GM23338 (cell line): ENCODE data around the gene ME3. TPM values are rescaled to one million over a fixed set of nuclear protein-coding genes. Genes with fewer than 3 reads are reported as not detected.

Experiments
- ATAC-seq: fragments of 200-7000 bp; cut with Tn5 transposase; 3 replicates; pipeline ENCODE4 v1.9.1; 2020
- DNase-seq: peaks from one replicate; pipeline ENCODE4 v3.0.0-alpha.2; 2015; ENCODE audit warnings: low spot score
- H2AFZ ChIP-seq: fragments of 200-600 bp; sonication (generic); 2 replicates; pipeline ENCODE4 v1.8.0; 2016; ENCODE audit warnings: antibody characterized with exemption, mild to moderate bottlenecking, moderate library complexity
- H3F3A ChIP-seq: fragments of 200-600 bp; sonication (generic); replicated peaks from 2 replicates; pipeline ENCODE4 v1.8.0; 2017; ENCODE audit warnings: antibody characterized with exemption, mixed run types, low read depth
- H3K27ac ChIP-seq: fragments of 200-600 bp; sonication (generic); 2 replicates; pipeline ENCODE4 v1.6.1; 2016; ENCODE audit warnings: low read depth
- H3K27me3 ChIP-seq: fragments of 200-600 bp; sonication (generic); 2 replicates; pipeline ENCODE4 v1.8.0; 2016; ENCODE audit warnings: mild to moderate bottlenecking, mixed run types, moderate library complexity; ENCODE audit not compliant: insufficient read depth
- H3K36me3 ChIP-seq: fragments of 200-600 bp; sonication (generic); 2 replicates; pipeline ENCODE4 v1.8.0; 2016; ENCODE audit warnings: mild to moderate bottlenecking; ENCODE audit not compliant: insufficient read depth
- H3K4me1 ChIP-seq: fragments of 200-600 bp; sonication (generic); 2 replicates; pipeline ENCODE4 v1.8.0; 2016; ENCODE audit warnings: mild to moderate bottlenecking, moderate library complexity; ENCODE audit not compliant: insufficient read depth
- H3K4me2 ChIP-seq: fragments of 200-600 bp; sonication (generic); 2 replicates; pipeline ENCODE4 v1.7.1; 2017; ENCODE audit warnings: mixed run types
- H3K4me3 ChIP-seq: fragments of 200-600 bp; sonication (generic); 2 replicates; pipeline ENCODE4 v1.6.1; 2016; ENCODE audit warnings: mixed run types
- H3K79me2 ChIP-seq: fragments of 200-600 bp; sonication (generic); replicated peaks from 2 replicates; pipeline ENCODE4 v1.8.0; 2017; ENCODE audit warnings: mild to moderate bottlenecking; ENCODE audit not compliant: insufficient read depth
- H3K9me2 ChIP-seq: fragments of 200-600 bp; sonication (generic); 2 replicates; pipeline ENCODE4 v1.8.0; 2017; ENCODE audit not compliant: insufficient read depth
- H4K20me1 ChIP-seq: fragments of 200-600 bp; sonication (generic); replicated peaks from 2 replicates; pipeline ENCODE4 v1.8.0; 2017; ENCODE audit warnings: mild to moderate bottlenecking; ENCODE audit not compliant: insufficient read depth
- H3K27ac Mint-ChIP-seq: 2 replicates; pipeline ENCODE4 v1.8.0; 2020; ENCODE audit warnings: inconsistent platforms, mild to moderate bottlenecking, moderate library complexity, mixed read lengths
- H3K27me3 Mint-ChIP-seq: 3 replicates; pipeline ENCODE4 v1.8.0; 2022; ENCODE audit warnings: low read depth, mild to moderate bottlenecking, moderate library complexity, mixed read lengths, inconsistent platforms; ENCODE audit not compliant: insufficient read depth, poor library complexity
- H3K36me3 Mint-ChIP-seq: 3 replicates; pipeline ENCODE4 v1.8.0; 2021; ENCODE audit warnings: low read depth, mild to moderate bottlenecking, inconsistent platforms, moderate library complexity, mixed read lengths
- H3K4me1 Mint-ChIP-seq: 3 replicates; pipeline ENCODE4 v1.8.0; 2020; ENCODE audit warnings: mild to moderate bottlenecking, inconsistent platforms, mixed read lengths
- H3K4me3 Mint-ChIP-seq: 3 replicates; pipeline ENCODE4 v1.8.0; 2021; ENCODE audit warnings: moderate library complexity, mild to moderate bottlenecking, inconsistent platforms, mixed read lengths
- H3K9me3 Mint-ChIP-seq: 3 replicates; pipeline ENCODE4 v1.8.0; 2020; ENCODE audit warnings: moderate library complexity, mild to moderate bottlenecking, inconsistent platforms, mixed read lengths
- CREB1 ChIP-seq: fragments of 250-450 bp; sonication (Bioruptor Pico); IDR thresholded peaks from 2 replicates; pipeline ENCODE4 v1.5.0; 2020; ENCODE audit warnings: low read depth, mild to moderate bottlenecking, moderate library complexity
- EZH2 ChIP-seq: fragments of 200-600 bp; sonication (generic); IDR thresholded peaks from one replicate; pipeline ENCODE4 v1.8.0; 2017; ENCODE audit warnings: antibody characterized with exemption, mild to moderate bottlenecking, low read depth; ENCODE audit not compliant: unreplicated experiment
- EZH2phosphoT487 ChIP-seq: fragments of 200-600 bp; sonication (generic); IDR thresholded peaks from one replicate; pipeline ENCODE4 v1.8.1; 2018; ENCODE audit warnings: antibody characterized with exemption; ENCODE audit not compliant: unreplicated experiment
- JUNB ChIP-seq: IDR thresholded peaks from one replicate; pipeline ENCODE4 v1.6.1; 2016; ENCODE audit warnings: antibody characterized with exemption; ENCODE audit not compliant: unreplicated experiment
- POLR2AphosphoS5 ChIP-seq: IDR thresholded peaks from 2 replicates; pipeline ENCODE4 v1.6.1; 2016; ENCODE audit warnings: antibody characterized with exemption, low read depth
- STAT1 ChIP-seq: IDR thresholded peaks from one replicate; pipeline ENCODE4 v1.6.1; 2016; ENCODE audit warnings: antibody characterized with exemption; ENCODE audit not compliant: unreplicated experiment
- ZNF114 ChIP-seq: fragments of 250-450 bp; sonication (Bioruptor Pico); IDR thresholded peaks from 2 replicates; pipeline ENCODE4 v1.5.0; 2020; ENCODE audit warnings: mild to moderate bottlenecking, moderate library complexity
- polyA plus RNA-seq: library from polyadenylated mRNA; unstranded; fragments of >200 nt; fragmentation: Nextera tagmentation; extraction: Ambion mirVana; gene quantifications from 2 replicates; pipeline ENCODE4 v1.2.1, GENCODE V29; 2016
- total RNA-seq: library from RNA; depleted of rRNA; stranded (reverse); fragments of >200 nt; shearing (Covaris generic); gene quantifications from 2 replicates; pipeline ENCODE4 v1.2.3, GENCODE V29; 2014
- TF ChIP-seq, protein P1 (sequence below): IDR thresholded peaks from one replicate; pipeline ENCODE4 v1.6.1; 2018; ENCODE audit warnings: antibody characterized with exemption; ENCODE audit not compliant: unreplicated experiment
- TF ChIP-seq, protein P2 (sequence below): IDR thresholded peaks from 2 replicates; pipeline ENCODE4 v1.6.1; 2016; ENCODE audit warnings: antibody characterized with exemption
- TF ChIP-seq, protein P3 (sequence below): fragments of 250-450 bp; sonication (Bioruptor Pico); IDR thresholded peaks from 2 replicates; pipeline ENCODE4 v1.5.0; 2020; ENCODE audit warnings: mild to moderate bottlenecking, moderate library complexity
- TF ChIP-seq, protein P4 (sequence below), 2 experiments: fragments of 200-600 bp in 1 of 2; sonication (generic) in 1 of 2; conservative IDR thresholded peaks; 2 replicates each; pipeline versions ENCODE4 v1.5.1 to v1.6.1; 2016 to 2017; ENCODE audit warnings: antibody characterized with exemption in 2 of 2, low read depth in 2 of 2, mild to moderate bottlenecking in 2 of 2, moderate library complexity in 1 of 2

ME3 gene
- total and polyA plus RNA-seq, 2 experiments from 2014 or later, result 1.3 to 4.0 TPM

DNA sequence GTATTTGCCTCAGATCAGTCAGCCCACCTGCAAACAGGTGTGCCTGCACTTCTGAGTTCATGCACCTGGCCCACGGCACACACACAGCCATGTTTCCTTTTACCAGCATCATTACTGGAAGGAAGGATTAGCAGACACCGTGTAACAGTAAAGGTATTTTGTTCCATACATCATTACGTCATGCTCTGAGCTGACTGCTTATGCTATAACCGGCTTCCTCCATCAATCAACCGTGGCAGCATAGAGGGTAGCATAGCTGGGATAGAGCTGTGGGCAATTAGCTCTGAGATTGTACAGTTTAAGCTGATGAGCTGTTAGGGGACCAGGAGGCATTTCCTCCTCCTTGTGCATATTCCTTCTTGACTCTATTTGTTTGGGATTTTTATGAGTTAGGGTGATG lies 102.4 kb downstream of the ME3 start (continued):
- TF ChIP-seq, protein P1, sequence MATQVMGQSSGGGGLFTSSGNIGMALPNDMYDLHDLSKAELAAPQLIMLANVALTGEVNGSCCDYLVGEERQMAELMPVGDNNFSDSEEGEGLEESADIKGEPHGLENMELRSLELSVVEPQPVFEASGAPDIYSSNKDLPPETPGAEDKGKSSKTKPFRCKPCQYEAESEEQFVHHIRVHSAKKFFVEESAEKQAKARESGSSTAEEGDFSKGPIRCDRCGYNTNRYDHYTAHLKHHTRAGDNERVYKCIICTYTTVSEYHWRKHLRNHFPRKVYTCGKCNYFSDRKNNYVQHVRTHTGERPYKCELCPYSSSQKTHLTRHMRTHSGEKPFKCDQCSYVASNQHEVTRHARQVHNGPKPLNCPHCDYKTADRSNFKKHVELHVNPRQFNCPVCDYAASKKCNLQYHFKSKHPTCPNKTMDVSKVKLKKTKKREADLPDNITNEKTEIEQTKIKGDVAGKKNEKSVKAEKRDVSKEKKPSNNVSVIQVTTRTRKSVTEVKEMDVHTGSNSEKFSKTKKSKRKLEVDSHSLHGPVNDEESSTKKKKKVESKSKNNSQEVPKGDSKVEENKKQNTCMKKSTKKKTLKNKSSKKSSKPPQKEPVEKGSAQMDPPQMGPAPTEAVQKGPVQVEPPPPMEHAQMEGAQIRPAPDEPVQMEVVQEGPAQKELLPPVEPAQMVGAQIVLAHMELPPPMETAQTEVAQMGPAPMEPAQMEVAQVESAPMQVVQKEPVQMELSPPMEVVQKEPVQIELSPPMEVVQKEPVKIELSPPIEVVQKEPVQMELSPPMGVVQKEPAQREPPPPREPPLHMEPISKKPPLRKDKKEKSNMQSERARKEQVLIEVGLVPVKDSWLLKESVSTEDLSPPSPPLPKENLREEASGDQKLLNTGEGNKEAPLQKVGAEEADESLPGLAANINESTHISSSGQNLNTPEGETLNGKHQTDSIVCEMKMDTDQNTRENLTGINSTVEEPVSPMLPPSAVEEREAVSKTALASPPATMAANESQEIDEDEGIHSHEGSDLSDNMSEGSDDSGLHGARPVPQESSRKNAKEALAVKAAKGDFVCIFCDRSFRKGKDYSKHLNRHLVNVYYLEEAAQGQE, result no peak

DNA sequence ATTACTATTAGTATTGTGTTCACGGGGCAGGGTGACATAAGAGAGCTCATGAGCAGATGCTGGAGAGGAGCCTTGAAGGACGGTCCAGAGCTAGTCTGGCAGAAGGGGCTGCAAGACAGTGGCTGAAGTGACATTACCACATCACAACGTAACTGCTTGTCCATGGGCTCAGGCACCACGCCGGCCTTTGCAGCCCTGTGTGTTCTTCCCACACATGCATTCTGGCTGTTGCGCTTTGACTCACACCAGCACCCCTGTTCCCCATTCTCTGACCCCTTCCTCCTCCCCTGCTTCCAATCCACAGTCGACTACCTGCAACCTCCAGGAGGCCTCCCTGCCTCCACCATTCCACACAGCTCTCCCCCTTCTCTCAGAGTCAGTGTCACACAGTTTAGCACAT lies 103.3 kb downstream of the ME3 start:
- Mint-ChIP-seq H3K36me3 (no peaks in the 10 kb centered on the region), H3K27me3 (peaks cover 2% of the 10 kb centered on the region), H3K4me1 (peaks cover 4% of the 10 kb centered on the region; the same call in 2 of the 3 replicates), H3K27ac (no peak overlapping the region; the same call in 1 of the 2 replicates), H3K9me3 (no peaks in the 10 kb centered on the region), H3K4me3 (no peak overlapping the region)
- Histone ChIP-seq H2AFZ (no peak overlapping the region), H3K4me3 (no peak overlapping the region), H3K4me2 (no peak overlapping the region), H3K9me2 (no peaks in the 10 kb centered on the region), H3K79me2 (no peaks in the 10 kb centered on the region), H3F3A (no peaks in the 10 kb centered on the region), H3K27ac (no peak overlapping the region), H3K4me1 (no peaks in the 10 kb centered on the region), H3K36me3 (no peaks in the 10 kb centered on the region), H3K27me3 (no peaks in the 10 kb centered on the region), H4K20me1 (no peaks in the 10 kb centered on the region)
- ATAC-seq (no peak), DNase-seq (no peak)
- TF ChIP-seq EZH2phosphoT487 (no peak), CREB1 (no peak), EZH2 (no peak), POLR2AphosphoS5 (no peak), JUNB (no peak), ZNF114 (CRISPR knock-in tag) (no peak), STAT1 (no peak)
- TF ChIP-seq, protein P2, sequence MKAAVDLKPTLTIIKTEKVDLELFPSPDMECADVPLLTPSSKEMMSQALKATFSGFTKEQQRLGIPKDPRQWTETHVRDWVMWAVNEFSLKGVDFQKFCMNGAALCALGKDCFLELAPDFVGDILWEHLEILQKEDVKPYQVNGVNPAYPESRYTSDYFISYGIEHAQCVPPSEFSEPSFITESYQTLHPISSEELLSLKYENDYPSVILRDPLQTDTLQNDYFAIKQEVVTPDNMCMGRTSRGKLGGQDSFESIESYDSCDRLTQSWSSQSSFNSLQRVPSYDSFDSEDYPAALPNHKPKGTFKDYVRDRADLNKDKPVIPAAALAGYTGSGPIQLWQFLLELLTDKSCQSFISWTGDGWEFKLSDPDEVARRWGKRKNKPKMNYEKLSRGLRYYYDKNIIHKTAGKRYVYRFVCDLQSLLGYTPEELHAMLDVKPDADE, result no peak
- TF ChIP-seq, protein P3, sequence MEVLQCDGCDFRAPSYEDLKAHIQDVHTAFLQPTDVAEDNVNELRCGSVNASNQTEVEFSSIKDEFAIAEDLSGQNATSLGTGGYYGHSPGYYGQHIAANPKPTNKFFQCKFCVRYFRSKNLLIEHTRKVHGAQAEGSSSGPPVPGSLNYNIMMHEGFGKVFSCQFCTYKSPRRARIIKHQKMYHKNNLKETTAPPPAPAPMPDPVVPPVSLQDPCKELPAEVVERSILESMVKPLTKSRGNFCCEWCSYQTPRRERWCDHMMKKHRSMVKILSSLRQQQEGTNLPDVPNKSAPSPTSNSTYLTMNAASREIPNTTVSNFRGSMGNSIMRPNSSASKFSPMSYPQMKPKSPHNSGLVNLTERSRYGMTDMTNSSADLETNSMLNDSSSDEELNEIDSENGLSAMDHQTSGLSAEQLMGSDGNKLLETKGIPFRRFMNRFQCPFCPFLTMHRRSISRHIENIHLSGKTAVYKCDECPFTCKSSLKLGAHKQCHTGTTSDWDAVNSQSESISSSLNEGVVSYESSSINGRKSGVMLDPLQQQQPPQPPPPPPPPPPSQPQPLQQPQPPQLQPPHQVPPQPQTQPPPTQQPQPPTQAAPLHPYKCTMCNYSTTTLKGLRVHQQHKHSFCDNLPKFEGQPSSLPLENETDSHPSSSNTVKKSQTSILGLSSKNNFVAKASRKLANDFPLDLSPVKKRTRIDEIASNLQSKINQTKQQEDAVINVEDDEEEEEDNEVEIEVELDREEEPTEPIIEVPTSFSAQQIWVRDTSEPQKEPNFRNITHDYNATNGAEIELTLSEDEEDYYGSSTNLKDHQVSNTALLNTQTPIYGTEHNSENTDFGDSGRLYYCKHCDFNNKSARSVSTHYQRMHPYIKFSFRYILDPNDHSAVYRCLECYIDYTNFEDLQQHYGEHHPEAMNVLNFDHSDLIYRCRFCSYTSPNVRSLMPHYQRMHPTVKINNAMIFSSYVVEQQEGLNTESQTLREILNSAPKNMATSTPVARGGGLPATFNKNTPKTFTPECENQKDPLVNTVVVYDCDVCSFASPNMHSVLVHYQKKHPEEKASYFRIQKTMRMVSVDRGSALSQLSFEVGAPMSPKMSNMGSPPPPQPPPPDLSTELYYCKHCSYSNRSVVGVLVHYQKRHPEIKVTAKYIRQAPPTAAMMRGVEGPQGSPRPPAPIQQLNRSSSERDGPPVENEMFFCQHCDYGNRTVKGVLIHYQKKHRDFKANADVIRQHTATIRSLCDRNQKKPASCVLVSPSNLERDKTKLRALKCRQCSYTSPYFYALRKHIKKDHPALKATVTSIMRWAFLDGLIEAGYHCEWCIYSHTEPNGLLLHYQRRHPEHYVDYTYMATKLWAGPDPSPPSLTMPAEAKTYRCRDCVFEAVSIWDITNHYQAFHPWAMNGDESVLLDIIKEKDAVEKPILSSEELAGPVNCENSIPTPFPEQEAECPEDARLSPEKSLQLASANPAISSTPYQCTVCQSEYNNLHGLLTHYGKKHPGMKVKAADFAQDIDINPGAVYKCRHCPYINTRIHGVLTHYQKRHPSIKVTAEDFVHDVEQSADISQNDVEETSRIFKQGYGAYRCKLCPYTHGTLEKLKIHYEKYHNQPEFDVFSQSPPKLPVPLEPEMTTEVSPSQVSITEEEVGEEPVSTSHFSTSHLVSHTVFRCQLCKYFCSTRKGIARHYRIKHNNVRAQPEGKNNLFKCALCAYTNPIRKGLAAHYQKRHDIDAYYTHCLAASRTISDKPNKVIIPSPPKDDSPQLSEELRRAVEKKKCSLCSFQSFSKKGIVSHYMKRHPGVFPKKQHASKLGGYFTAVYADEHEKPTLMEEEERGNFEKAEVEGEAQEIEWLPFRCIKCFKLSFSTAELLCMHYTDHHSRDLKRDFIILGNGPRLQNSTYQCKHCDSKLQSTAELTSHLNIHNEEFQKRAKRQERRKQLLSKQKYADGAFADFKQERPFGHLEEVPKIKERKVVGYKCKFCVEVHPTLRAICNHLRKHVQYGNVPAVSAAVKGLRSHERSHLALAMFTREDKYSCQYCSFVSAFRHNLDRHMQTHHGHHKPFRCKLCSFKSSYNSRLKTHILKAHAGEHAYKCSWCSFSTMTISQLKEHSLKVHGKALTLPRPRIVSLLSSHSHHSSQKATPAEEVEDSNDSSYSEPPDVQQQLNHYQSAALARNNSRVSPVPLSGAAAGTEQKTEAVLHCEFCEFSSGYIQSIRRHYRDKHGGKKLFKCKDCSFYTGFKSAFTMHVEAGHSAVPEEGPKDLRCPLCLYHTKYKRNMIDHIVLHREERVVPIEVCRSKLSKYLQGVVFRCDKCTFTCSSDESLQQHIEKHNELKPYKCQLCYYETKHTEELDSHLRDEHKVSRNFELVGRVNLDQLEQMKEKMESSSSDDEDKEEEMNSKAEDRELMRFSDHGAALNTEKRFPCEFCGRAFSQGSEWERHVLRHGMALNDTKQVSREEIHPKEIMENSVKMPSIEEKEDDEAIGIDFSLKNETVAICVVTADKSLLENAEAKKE (CRISPR knock-in tag), result no peak
- TF ChIP-seq, protein P4, sequence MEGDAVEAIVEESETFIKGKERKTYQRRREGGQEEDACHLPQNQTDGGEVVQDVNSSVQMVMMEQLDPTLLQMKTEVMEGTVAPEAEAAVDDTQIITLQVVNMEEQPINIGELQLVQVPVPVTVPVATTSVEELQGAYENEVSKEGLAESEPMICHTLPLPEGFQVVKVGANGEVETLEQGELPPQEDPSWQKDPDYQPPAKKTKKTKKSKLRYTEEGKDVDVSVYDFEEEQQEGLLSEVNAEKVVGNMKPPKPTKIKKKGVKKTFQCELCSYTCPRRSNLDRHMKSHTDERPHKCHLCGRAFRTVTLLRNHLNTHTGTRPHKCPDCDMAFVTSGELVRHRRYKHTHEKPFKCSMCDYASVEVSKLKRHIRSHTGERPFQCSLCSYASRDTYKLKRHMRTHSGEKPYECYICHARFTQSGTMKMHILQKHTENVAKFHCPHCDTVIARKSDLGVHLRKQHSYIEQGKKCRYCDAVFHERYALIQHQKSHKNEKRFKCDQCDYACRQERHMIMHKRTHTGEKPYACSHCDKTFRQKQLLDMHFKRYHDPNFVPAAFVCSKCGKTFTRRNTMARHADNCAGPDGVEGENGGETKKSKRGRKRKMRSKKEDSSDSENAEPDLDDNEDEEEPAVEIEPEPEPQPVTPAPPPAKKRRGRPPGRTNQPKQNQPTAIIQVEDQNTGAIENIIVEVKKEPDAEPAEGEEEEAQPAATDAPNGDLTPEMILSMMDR (conservative IDR thresholded peaks at IDR 0.05; ENCODE audit: low read depth in 2 of 2), result no peak
